HepG2 (cell line): Measurements from ENCODE around the gene SEC14L5. TPM values are rescaled to one million over a fixed set of nuclear protein-coding genes. Genes with fewer than 3 reads are reported as not detected.

Experiments used
- ATAC-seq: fragments of 200-7000 bp; cut with Tn5 transposase; 3 replicates; pipeline ENCODE4 v1.9.1; 2020; ENCODE audit warnings: mild to moderate bottlenecking, moderate library complexity
- BruUV-seq: library from RNA; stranded (reverse); fragments of 400-500 nt; replicated peaks from 2 replicates; lab custom pipeline; 2021; lab: Mats Ljungman, UMichigan
- CTCF ChIA-PET: fragments of 300-600 bp; formaldehyde crosslinking; extraction: SDS; loops from one replicate; lab custom pipeline; 2021; ENCODE audit warnings: low total read pairs, inconsistent platforms, low intra/inter-chr PET ratio; lab: Yijun Ruan, JAX
- POLR2A ChIA-PET: fragments of 350-600 bp; sonication (Branson Sonifier 250); formaldehyde crosslinking; loops from one replicate; lab custom pipeline; 2020; ENCODE audit warnings: antibody characterized with exemption, inconsistent platforms; lab: Yijun Ruan, JAX
- DNase-seq: peaks from one replicate; pipeline ENCODE4 v3.0.0-alpha.2; 2015; ENCODE audit warnings: low spot score
- FAIRE-seq: peaks from 3 replicates; lab custom pipeline; 2011; peaks lifted over from hg19 to GRCh38; lab: Jason Lieb, UNC
- H2AFZ ChIP-seq: one replicate; pipeline ENCODE4 v1.6.1; 2011; ENCODE audit warnings: low read length, inconsistent platforms
- H3K27ac ChIP-seq: fragments of 300-600 bp; 3 replicates; pipeline ENCODE4 v1.8.0; 2011; ENCODE audit warnings: mixed run types, mild to moderate bottlenecking, mixed read lengths, low read length, inconsistent platforms; ENCODE audit not compliant: insufficient read depth; ENCODE audit errors: extremely low read length
- H3K27me3 ChIP-seq, 2 experiments: fragments of 200-600 bp in 1 of 2; 2 replicates in 1 of 2; 3 replicates in 1 of 2; pipeline versions ENCODE4 v1.6.0 to v1.8.0; 2011; ENCODE audit warnings: low read length in 2 of 2, mild to moderate bottlenecking in 2 of 2, moderate library complexity in 2 of 2, inconsistent platforms in 1 of 2; ENCODE audit not compliant: insufficient read depth in 2 of 2, control insufficient read depth in 1 of 2
- H3K36me3 ChIP-seq, 2 experiments: fragments of 200-600 bp in 1 of 2; replicated peaks in 1 of 2; 2 replicates in 1 of 2; 3 replicates in 1 of 2; pipeline versions ENCODE4 v1.5.1 to v1.8.0; 2011; ENCODE audit warnings: low read length in 2 of 2, inconsistent platforms in 1 of 2; ENCODE audit not compliant: insufficient read depth in 2 of 2, control insufficient read depth in 1 of 2
- H3K4me1 ChIP-seq: 2 replicates; pipeline ENCODE4 v1.5.1; 2012; ENCODE audit warnings: low read length, inconsistent platforms; ENCODE audit not compliant: insufficient read depth
- H3K4me2 ChIP-seq: 2 replicates; pipeline ENCODE4 v1.6.0; 2011; ENCODE audit warnings: low read depth, low read length, inconsistent platforms
- H3K4me3 ChIP-seq, 3 experiments: fragments of 200-600 bp in 1 of 3; sonication (generic), shearing (Covaris generic) in 1 of 3; replicated peaks in 1 of 3; 2 replicates each; pipeline ENCODE4 v1.5.1; 2011 to 2016; ENCODE audit warnings: low read length in 3 of 3, inconsistent platforms in 2 of 3, low read depth in 2 of 3, mild to moderate bottlenecking in 2 of 3, control low read depth in 1 of 3, mixed read lengths in 1 of 3; ENCODE audit not compliant: insufficient read depth in 1 of 3
- H3K79me2 ChIP-seq: one replicate; pipeline ENCODE4 v1.6.1; 2011; ENCODE audit warnings: low read length, inconsistent platforms; ENCODE audit not compliant: insufficient read depth
- H3K9ac ChIP-seq: 2 replicates; pipeline ENCODE4 v1.6.0; 2011; ENCODE audit warnings: mild to moderate bottlenecking, low read depth, low read length, inconsistent platforms; ENCODE audit not compliant: insufficient read depth
- H3K9me3 ChIP-seq: 2 replicates; pipeline ENCODE4 v1.5.1; 2012; ENCODE audit warnings: mild to moderate bottlenecking, low read length
- H4K20me1 ChIP-seq: 2 replicates; pipeline ENCODE4 v1.6.0; 2011; ENCODE audit warnings: inconsistent platforms, mild to moderate bottlenecking, low read length, moderate library complexity; ENCODE audit not compliant: insufficient read depth
- CEBPG ChIP-seq: IDR thresholded peaks from 2 replicates; pipeline ENCODE4 v1.6.1; 2016
- HNRNPUL1 ChIP-seq: fragments of 200-400 bp; formaldehyde crosslinking; IDR thresholded peaks from 2 replicates; pipeline ENCODE4 v1.6.1; 2017; ENCODE audit warnings: low read depth, mild to moderate bottlenecking, low read length, moderate library complexity
- ZBTB42 ChIP-seq: sonication (generic); formaldehyde crosslinking; IDR thresholded peaks from 2 replicates; pipeline ENCODE4 v1.5.0; 2020; ENCODE audit warnings: mild to moderate bottlenecking, missing genetic modification reagents
- ZBTB7B ChIP-seq: sonication (generic); formaldehyde crosslinking; IDR thresholded peaks from 2 replicates; pipeline ENCODE4 v1.4.0; 2020; ENCODE audit warnings: missing genetic modification reagents
- ZSCAN12 ChIP-seq: sonication (generic); formaldehyde crosslinking; IDR thresholded peaks from 2 replicates; pipeline ENCODE4 v1.9.0; 2021; ENCODE audit warnings: mild to moderate bottlenecking, missing genetic modification reagents
- whole genome bisulfite sequencing: methylation state at CpG from one replicate; pipeline ENCODE4 v1.1.6; 2017; ENCODE audit warnings: low lambda C conversion rate; 5-methylcytosine and 5-hydroxymethylcytosine counted together
- in situ Hi-C: cut with HindIII; loops from 2 replicates; pipeline ENCODE4 v1.10.0; 2017; ENCODE audit warnings: low pct_unique_long_range_greater_than_20kb; ENCODE audit not compliant: extremely low pct_ligation_motif_present
- intact Hi-C: fragments of 100-400 bp; cut with micrococcal nuclease; formaldehyde crosslinking; loops from one replicate; pipeline ENCODE4 v1.10.0; 2022; ENCODE audit not compliant: unreplicated experiment
- polyA plus RNA-seq, 8 experiments: library from polyadenylated mRNA; depleted of rRNA in 3 of 8; stranded (reverse) in 7 of 8; unstranded in 1 of 8; fragments of >200 nt; fragmentation: Illumina TruSeq in 4 of 8; extraction: Trizol in 4 of 8; gene quantifications; 2 replicates each; pipeline versions ENCODE4 v1.2.1 to v1.2.3, GENCODE V29; 2011 to 2016; ENCODE audit warnings: low read depth in 4 of 8, missing spikeins in 1 of 8, mixed read lengths in 1 of 8; ENCODE audit not compliant: insufficient read depth in 1 of 8
- total RNA-seq, 5 experiments: library from RNA; depleted of rRNA; stranded (reverse); fragments of >200 nt; fragmentation: Illumina TruSeq; extraction: Trizol; gene quantifications; 2 replicates each; pipeline ENCODE4 v1.2.3, GENCODE V29; 2016; ENCODE audit warnings: low read depth in 1 of 5
- TF ChIP-seq, protein P1 (sequence below): fragments of 450-650 bp; IDR thresholded peaks from 2 replicates; pipeline ENCODE4 v1.6.1; 2016

SEC14L5 gene
- total and polyA plus RNA-seq, 2 of the 13 experiments (the other 11 are each of a cell fraction or from before 2014, with no cell fraction given), result 0.40 to 0.42 TPM

DNA sequence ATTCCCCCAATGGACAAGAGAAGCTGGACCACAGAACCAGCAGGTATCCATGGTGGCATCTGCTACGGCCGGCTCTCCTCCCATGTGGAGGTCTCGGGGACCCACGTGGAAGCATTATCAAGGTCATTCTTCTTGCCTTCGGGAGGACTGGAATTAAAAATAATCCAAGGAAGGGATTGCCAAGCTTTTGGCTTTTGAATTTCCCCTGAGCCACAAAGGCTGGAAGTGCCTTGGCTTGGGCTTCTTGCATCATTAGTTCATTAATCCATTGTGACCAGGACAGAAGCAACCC, 59.5 kb downstream of the SEC14L5 start:
- TF ChIP-seq ZBTB42 (CRISPR knock-in tag), result no peak
- TF ChIP-seq, protein P1, sequence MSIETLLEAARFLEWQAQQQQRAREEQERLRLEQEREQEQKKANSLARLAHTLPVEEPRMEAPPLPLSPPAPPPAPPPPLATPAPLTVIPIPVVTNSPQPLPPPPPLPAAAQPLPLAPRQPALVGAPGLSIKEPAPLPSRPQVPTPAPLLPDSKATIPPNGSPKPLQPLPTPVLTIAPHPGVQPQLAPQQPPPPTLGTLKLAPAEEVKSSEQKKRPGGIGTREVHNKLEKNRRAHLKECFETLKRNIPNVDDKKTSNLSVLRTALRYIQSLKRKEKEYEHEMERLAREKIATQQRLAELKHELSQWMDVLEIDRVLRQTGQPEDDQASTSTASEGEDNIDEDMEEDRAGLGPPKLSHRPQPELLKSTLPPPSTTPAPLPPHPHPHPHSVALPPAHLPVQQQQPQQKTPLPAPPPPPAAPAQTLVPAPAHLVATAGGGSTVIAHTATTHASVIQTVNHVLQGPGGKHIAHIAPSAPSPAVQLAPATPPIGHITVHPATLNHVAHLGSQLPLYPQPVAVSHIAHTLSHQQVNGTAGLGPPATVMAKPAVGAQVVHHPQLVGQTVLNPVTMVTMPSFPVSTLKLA, result peak; percentile 97
- TF ChIP-seq, all 625 proteins: peak for 1
- no peak for FAIRE-seq
- 48% methylated on average over 5 of the region's 5 CpGs for WGBS
- Histone ChIP-seq H3K27ac (no peak overlapping the region), H3K4me1 (no peaks in the 10 kb centered on the region), H3K4me2 (no peak overlapping the region), H3K9ac (no peak overlapping the region), H3K27me3 (peaks cover 4 to 42% of the 10 kb centered on the region in 2 experiments), H3K4me3 (no peak overlapping the region), H4K20me1 (no peaks in the 10 kb centered on the region), H3K79me2 (no peaks in the 10 kb centered on the region), H2AFZ (no peak overlapping the region), H3K36me3 (no peaks in the 10 kb centered on the region), H3K9me3 (no peaks in the 10 kb centered on the region)
- ChIA-PET CTCF (no interaction called here), POLR2A (interaction anchor here (0.8 kb wide), 1 partner anchor 60 kb away, joined by 3 read pairs; the partner anchor contains the start of gene SEC14L5)
- intact Hi-C loops, result no loop called here
- ATAC-seq, result no peak
- BruUV-seq, result no TSS peak
- in situ Hi-C loops, result no loop called here
- DNase-seq, result no peak

DNA sequence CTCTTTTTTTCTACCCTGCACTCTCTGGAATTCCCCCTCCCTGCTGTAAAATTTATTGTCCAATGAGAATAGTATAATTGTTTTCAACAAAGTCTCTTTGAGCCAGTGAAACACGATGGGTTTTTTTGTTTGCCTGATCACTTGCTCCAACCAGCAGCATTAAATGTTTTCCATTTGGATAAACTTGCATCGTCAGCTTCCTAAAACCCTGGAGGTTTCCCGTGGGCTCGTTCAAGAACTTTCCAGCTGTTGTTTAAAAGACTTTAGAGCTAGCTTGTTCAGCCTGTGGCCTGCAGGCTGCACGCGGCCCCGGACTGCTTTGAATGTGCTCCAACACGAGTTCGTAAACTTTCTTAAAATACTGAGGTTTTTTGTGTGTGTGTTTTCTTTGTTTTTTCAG, 60.7 kb downstream of the SEC14L5 start:
- in situ Hi-C loops (no loop called here), intact Hi-C loops (no loop called here)
- TF ChIP-seq HNRNPUL1 (no peak), ZSCAN12 (CRISPR knock-in tag) (0 out of 2 replicates have a peak, but pooled peaks have one; percentile 26), ZBTB7B (CRISPR knock-in tag) (no peak), CEBPG (CRISPR knock-in tag) (no peak)
- DNase-seq (no peak), FAIRE-seq (no peak), ATAC-seq (no peak)
- Histone ChIP-seq H3K9me3 (no peaks in the 10 kb centered on the region), H4K20me1 (no peaks in the 10 kb centered on the region), H3K4me2 (no peak overlapping the region), H2AFZ (no peak overlapping the region), H3K4me3 (no peak overlapping the region), H3K27ac (no peak overlapping the region), H3K36me3 (no peaks in the 10 kb centered on the region), H3K9ac (no peak overlapping the region), H3K79me2 (no peaks in the 10 kb centered on the region), H3K4me1 (no peaks in the 10 kb centered on the region), H3K27me3 (peaks cover 4 to 42% of the 10 kb centered on the region in 2 experiments)
- no TSS peak for BruUV-seq
- POLR2A ChIA-PET, result no interaction called here
- CTCF ChIA-PET, result no interaction called here
- 14% methylated on average over 9 of the region's 9 CpGs for WGBS
